ENCODE data around the gene PCDHB14. TPM values are rescaled to one million over a fixed set of nuclear protein-coding genes. Genes with fewer than 3 reads are reported as not detected.
A peak's percentile ranks its signal among the peaks of the same experiment; 100 is the strongest.
"Not testable (repeated sequence)": the region's sequence is repeated elsewhere in the genome, so short reads cannot be mapped to it uniquely, and the experiment has no call there.

Gene PCDHB14
- total RNA-seq, 4 donors from 2014 or later: 6.6 to 13.0 (median 10.3) TPM

DNA sequence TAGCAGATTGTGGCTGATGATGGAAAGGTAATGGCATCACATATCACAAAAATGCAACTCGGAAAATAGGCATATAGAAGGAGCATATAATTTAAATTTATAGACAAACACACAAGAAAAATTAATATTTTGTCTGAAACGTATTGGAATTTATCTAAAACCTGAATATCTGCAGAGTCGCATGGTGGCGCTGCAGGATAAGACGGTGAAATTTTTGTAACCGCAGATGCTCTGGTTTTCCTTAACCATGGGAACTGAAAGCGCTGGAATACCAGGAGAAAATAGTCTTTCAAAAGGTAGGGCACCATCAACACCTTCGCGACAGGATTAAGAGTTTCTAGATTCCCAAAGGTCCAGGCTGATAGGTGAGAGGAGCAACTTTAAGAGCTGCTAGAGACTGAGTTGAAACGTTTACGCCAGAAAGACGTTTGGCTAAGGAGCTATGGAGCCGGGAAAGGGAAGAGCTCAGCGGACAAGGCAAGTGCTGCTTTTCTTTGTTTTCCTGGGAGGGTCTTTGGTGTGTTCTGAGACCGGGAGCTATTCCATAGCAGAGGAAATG is 11.0 kb downstream of the PCDHB14 start:
- no peak for DNase-seq (ENCODE audit: low spot score in 2 of 2)
- TF ChIP-seq, protein P1, sequence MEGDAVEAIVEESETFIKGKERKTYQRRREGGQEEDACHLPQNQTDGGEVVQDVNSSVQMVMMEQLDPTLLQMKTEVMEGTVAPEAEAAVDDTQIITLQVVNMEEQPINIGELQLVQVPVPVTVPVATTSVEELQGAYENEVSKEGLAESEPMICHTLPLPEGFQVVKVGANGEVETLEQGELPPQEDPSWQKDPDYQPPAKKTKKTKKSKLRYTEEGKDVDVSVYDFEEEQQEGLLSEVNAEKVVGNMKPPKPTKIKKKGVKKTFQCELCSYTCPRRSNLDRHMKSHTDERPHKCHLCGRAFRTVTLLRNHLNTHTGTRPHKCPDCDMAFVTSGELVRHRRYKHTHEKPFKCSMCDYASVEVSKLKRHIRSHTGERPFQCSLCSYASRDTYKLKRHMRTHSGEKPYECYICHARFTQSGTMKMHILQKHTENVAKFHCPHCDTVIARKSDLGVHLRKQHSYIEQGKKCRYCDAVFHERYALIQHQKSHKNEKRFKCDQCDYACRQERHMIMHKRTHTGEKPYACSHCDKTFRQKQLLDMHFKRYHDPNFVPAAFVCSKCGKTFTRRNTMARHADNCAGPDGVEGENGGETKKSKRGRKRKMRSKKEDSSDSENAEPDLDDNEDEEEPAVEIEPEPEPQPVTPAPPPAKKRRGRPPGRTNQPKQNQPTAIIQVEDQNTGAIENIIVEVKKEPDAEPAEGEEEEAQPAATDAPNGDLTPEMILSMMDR (IDR thresholded peaks at IDR 0.05): no peak
- TF ChIP-seq POLR2A (IDR thresholded peaks at IDR 0.05): no peak
- no peak for TF ChIP-seq EP300 (IDR thresholded peaks at IDR 0.05)
- H3K4me1 ChIP-seq: no peaks in the 10 kb centered on the region
- peaks cover 0 to 10% (median 0%) of the 10 kb centered on the region in 3 donors for H3K36me3 ChIP-seq
- no peak overlapping the region for H3K27ac ChIP-seq
- 6 to 11% methylated on average over 15 of the region's 15 CpGs for whole genome bisulfite sequencing, 2 donors
- H3K9me3 ChIP-seq: peaks cover 4 to 96% (median 48%) of the 10 kb centered on the region in 4 donors
- peak overlapping the region in 1 of 4 donors; percentile 9 for H3K4me3 ChIP-seq
- H3K27me3 ChIP-seq: no peaks in the 10 kb centered on the region

- 30 to 39% methylated on average over 17 to 22 of the region's 40 CpGs for WGBS, 2 donors
- H3K27me3 ChIP-seq; DNase-seq (ENCODE audit: low spot score in 2 of 2); H3K36me3 ChIP-seq; H3K4me1 ChIP-seq; H3K4me3 ChIP-seq; H3K27ac ChIP-seq: not testable (repeated sequence)
- peaks cover 4 to 100% (median 55%) of the 10 kb centered on the region in 4 donors for H3K9me3 ChIP-seq
These were observed 12.8 kb downstream of the PCDHB14 start for GRCh38 chr5:141235922-141236321.

GRCh38 chr5:141236516-141237313 is 13.6 kb downstream of the PCDHB14 start:
- 26 to 29% methylated on average over 29 to 32 of the region's 32 CpGs for WGBS, 2 donors

DNA sequence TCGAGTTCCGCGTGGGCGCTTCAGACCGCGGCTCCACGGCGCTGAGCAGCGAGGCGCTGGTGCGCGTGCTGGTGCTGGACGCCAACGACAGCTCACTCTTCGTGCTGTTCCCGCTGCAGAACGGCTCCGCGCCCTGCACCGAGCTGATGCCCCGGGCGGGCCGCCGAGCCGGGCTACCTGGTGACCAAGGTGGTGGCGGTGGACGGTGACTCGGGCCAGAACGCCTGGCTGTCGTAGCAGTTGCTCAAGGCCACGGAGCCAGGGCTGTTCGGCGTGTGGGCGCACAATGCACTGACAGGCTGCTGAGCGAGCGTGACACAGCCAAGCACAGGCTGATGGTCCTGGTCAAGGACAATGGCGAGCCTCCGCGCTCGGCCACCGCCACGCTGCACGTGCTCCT is 18.4 kb downstream of the PCDHB14 start:
- Histone ChIP-seq H3K36me3 (peaks cover 0 to 9% (median 0%) of the 10 kb centered on the region in 3 donors), H3K27me3 (no peaks in the 10 kb centered on the region), H3K4me1 (no peaks in the 10 kb centered on the region), H3K4me3 (no peak overlapping the region), H3K27ac (no peak overlapping the region), H3K9me3 (peaks cover 0 to 100% (median 59%) of the 10 kb centered on the region in 4 donors)
- WGBS, 2 donors: 9 to 25% methylated on average over 9 to 15 of the region's 43 CpGs
- DNase-seq (ENCODE audit: low spot score in 2 of 2): no peak
- TF ChIP-seq POLR2A (IDR thresholded peaks at IDR 0.05) (no peak), EP300 (IDR thresholded peaks at IDR 0.05) (no peak)
- TF ChIP-seq, protein P1 (IDR thresholded peaks at IDR 0.05): no peak

More at GRCh38 chr5:141236516-141237313, 13.6 kb downstream of the PCDHB14 start:
- Histone ChIP-seq H3K4me1 (no peaks in the 10 kb centered on the region), H3K27me3 (no peaks in the 10 kb centered on the region), H3K4me3 (no peak overlapping the region), H3K9me3 (peaks cover 4 to 100% (median 57%) of the 10 kb centered on the region in 4 donors), H3K36me3 (peaks cover 0 to 10% (median 0%) of the 10 kb centered on the region in 3 donors), H3K27ac (no peak overlapping the region)
- no peak for DNase-seq (ENCODE audit: low spot score in 2 of 2)
- TF ChIP-seq POLR2A (IDR thresholded peaks at IDR 0.05): no peak
- TF ChIP-seq EP300 (IDR thresholded peaks at IDR 0.05): no peak
- TF ChIP-seq, protein P1 (IDR thresholded peaks at IDR 0.05): no peak

- Histone ChIP-seq H3K4me3 (peak within 1 kb of the TSS in 1 of 4 donors; percentile 16), H3K27ac (no peak within 1 kb of the TSS), H3K4me1 (no peaks in the 10 kb centered on the region), H3K27me3 (no peaks in the 10 kb centered on the region), H3K9me3 (peaks cover 0 to 100% (median 59%) of the 10 kb centered on the region in 4 donors), H3K36me3 (peaks cover 0 to 38% (median 0%) of the 10 kb centered on the region in 3 donors)
- no peak for DNase-seq (ENCODE audit: low spot score in 2 of 2)
- WGBS, 2 donors: 9 to 12% methylated on average over 16 of the region's 16 CpGs
- TF ChIP-seq, protein P1 (IDR thresholded peaks at IDR 0.05): peak in 3 of 5 experiments; percentile 7 to 33 (median 22)
- TF ChIP-seq POLR2A (IDR thresholded peaks at IDR 0.05) (no peak), EP300 (IDR thresholded peaks at IDR 0.05) (no peak)
These were observed 22.1 kb downstream of the PCDHB14 start, which contains the start of gene PCDHB15 for GRCh38 chr5:141245250-141245717. TSS of gene PCDHB15 (plus strand) at chr5:141245395. CDS start at chr5:141245579, 184 bp downstream.

DNA sequence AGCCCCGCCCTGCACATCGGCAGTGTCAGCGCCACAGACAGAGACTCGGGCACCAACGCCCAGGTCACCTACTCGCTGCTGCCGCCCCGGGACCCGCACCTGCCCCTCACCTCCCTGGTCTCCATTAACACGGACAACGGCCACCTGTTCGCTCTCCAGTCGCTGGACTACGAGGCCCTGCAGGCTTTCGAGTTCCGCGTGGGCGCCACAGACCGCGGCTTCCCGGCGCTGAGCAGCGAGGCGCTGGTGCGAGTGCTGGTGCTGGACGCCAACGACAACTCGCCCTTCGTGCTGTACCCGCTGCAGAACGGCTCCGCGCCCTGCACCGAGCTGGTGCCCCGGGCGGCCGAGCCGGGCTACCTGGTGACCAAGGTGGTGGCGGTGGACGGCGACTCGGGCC is 23.8 kb downstream of the PCDHB14 start:
- not testable (repeated sequence) for H3K27ac ChIP-seq; H3K27me3 ChIP-seq; DNase-seq (ENCODE audit: low spot score in 2 of 2); H3K4me3 ChIP-seq; H3K4me1 ChIP-seq
- WGBS, 2 donors: 44 to 52% methylated on average over 12 to 16 of the region's 42 CpGs
- peaks cover 0 to 100% (median 58%) of the 10 kb centered on the region in 4 donors for H3K9me3 ChIP-seq
- peaks cover 0 to 49% (median 0%) of the 10 kb centered on the region in 3 donors for H3K36me3 ChIP-seq

DNA sequence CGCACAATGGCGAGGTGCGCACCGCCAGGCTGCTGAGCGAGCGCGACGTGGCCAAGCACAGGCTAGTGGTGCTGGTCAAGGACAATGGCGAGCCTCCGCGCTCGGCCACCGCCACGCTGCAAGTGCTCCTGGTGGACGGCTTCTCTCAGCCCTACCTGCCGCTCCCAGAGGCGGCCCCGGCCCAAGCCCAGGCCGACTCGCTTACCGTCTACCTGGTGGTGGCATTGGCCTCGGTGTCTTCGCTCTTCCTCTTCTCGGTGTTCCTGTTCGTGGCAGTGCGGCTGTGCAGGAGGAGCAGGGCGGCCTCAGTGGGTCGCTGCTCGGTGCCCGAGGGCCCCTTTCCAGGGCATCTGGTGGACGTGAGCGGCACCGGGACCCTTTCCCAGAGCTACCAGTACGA is 24.3 kb downstream of the PCDHB14 start:
- DNase-seq (ENCODE audit: low spot score in 2 of 2); H3K27me3 ChIP-seq; H3K27ac ChIP-seq; H3K4me1 ChIP-seq; H3K4me3 ChIP-seq: not testable (repeated sequence)
- WGBS, 2 donors: 55 to 58% methylated on average over 20 to 32 of the region's 34 CpGs
- Histone ChIP-seq H3K9me3 (peaks cover 0 to 100% (median 57%) of the 10 kb centered on the region in 4 donors), H3K36me3 (peaks cover 0 to 49% (median 0%) of the 10 kb centered on the region in 3 donors)

Measured in tibial nerve (tissue), 4 donors.